Measurements from ENCODE around the gene APBA1.

Gene APBA1

GRCh38 chr9:69515810-69516209 is 156.4 kb downstream of the APBA1 start:
- DNase-seq = no peak

- DNase-seq = no peak
Measured at GRCh38 chr9:69513141-69513820, 158.9 kb downstream of the APBA1 start.

DNA sequence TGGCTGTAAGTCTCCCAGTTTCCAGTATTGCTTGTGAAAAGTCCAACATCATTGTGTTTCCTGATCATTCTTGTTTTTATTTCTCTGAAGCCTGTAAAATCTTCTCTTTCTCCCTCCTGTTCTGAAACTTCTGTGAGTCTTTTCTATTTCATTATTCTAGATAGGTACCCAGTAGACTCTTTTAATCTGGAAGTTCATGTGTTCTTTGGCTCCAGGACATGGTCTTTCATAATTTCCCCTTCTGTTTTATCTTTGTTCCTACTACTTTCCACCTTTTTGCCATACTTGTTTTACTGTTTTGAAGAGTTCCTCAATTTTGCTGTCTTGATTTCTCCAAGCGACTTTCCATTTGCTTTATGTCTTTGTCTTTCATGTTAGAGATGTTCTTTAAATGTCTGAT is 168.1 kb downstream of the APBA1 start:
- no peak for DNase-seq

DNA sequence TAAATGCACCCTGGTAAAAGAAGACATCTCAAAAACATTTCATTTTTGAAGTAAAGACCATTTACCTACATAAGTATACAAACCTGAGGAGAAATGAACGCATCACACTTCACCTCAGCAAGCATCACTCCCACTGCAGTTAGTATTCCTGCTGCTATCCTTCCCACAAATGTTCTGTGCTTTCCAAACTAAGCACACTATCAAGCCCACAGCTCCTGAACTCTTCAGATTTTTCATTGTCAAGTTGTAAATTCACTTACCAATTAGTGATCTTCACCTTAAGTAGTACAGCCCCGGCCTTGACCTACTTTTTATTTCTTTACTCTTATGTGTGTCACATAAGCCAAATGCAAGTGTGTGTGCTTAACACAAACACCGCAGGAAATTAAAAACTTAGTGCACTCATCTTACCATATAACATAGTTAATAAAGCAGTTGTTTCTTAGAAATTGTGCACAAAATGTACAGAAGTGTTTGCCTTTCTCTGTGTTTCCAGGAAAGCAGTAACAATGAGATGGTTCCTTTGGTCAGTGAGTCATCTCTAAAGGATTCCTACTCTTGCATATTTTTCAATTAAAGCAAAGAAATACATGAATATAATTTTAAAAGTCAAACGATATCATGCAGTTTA is 169.4 kb downstream of the APBA1 start:
- DNase-seq = no peak

- no peak for DNase-seq
Measured at GRCh38 chr9:69500896-69501295, 171.3 kb downstream of the APBA1 start.

GRCh38 chr9:69499959-69500358 is 172.2 kb downstream of the APBA1 start:
- no peak for DNase-seq

DNA sequence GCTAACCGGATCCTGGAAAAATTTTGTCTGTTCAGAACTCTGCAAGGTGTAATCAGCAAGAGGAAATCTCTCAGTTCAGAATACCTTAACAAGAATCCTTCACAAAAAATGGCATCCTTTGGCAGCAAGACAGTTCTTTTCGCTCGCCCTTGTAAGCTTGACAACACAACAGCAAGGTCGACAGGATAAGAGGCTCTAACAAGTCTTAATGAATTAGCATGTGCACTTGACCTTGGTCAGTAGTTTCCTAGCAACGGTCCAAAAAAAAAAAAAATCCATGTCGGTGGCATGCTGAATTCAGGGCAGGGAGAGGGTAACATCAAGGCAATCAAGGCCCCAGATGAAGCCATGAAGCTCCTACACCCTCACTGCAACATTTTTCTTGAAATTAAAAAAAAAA is 172.8 kb downstream of the APBA1 start:
- no peak for DNase-seq

- no peak for DNase-seq
Measured at GRCh38 chr9:69498470-69498869, 173.7 kb downstream of the APBA1 start.

DNA sequence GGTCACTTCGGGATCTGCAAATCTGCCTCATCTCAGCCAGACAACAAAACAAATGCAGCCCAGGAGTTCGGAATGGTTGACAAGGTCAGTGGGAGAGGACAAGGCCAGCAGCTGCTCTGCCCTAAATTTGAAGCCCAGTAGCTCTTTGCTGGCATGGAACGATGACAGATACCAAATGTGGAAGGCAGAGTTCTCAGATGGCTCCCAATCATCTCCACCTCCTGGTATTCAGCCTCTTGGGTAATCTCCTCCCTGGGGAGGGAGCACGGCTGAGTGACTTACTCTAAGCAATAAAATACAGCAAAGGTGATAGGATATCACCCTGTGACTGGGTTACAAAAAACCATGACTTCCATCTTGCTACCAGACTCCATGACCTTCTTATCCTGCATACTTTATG is 174.4 kb downstream of the APBA1 start:
- DNase-seq = no peak

GRCh38 chr9:69496846-69497450 is 175.2 kb downstream of the APBA1 start:
- DNase-seq = no peak

DNA sequence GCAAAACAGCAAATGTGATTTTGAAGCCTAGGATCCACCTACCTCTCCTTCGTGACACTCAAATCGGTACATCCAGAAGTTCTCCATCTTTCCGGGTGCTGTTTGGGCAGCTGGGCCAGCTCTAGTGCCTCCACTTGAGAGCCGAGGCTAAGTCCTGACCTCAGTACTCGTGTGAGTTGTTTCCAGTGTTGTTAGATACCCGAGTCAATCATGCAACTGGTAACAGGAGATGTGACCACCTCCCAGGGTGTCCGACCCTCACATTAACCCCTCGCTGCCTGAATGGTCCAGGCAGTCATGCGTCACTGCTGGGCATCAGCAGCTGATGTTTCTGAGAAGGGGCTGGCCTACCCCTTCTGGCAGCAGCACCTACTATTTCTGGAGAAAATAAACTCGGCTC is 176.9 kb downstream of the APBA1 start:
- no peak for DNase-seq

GRCh38 chr9:69494763-69495162 is 177.4 kb downstream of the APBA1 start:
- DNase-seq = no peak

- DNase-seq = no peak
Measured at GRCh38 chr9:69494208-69494607, 178.0 kb downstream of the APBA1 start.

DNA sequence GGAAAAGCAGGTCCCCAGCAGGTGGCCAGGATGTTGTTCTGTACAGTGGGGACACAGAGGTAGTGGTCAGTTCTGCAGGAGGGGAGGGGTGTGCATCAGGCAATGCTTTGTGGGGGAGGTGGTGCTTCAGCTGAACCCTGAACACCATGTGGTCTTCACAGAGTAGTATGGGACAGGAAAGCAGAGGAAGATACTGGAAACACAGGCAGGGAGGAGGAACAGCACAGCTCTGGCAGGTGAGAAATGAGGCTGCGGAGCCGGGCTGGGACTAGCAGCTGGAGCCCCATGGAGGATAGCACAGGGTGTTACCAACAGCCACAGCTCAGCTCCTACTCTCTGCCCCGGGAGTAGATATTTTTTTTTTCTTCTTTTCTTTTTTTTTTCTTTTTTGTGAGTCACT is 185.7 kb downstream of the APBA1 start:
- no peak for DNase-seq

GRCh38 chr9:69485466-69485865 is 186.7 kb downstream of the APBA1 start:
- peak; percentile 14 for DNase-seq

DNA sequence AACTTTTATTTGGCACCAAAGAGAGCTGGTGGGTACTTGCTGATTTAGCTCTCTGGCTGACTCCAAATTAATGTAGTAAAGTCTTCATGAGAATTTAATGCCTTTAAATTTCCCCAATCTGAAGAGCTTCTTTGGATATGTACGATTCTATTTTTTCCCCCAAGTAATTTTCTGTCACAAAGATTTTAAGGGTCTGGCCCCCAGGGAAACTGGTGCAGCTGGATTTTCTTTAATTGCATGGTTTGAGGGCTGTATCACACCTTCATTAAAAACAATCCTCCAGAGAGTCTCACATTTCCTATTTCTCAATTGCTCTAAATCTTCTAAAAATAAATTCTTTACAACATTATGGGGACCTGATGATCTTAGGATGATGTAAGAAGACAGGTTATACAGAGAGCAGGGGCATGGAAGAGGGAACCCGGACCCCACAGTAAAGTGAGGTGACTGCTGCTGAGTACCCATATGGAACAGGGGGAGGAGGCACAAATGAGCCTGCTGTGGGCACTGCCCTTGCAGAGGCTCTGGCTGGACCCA is 188.2 kb downstream of the APBA1 start:
- DNase-seq = no peak

- no peak for DNase-seq
Measured at GRCh38 chr9:69476797-69477196, 195.4 kb downstream of the APBA1 start.

DNA sequence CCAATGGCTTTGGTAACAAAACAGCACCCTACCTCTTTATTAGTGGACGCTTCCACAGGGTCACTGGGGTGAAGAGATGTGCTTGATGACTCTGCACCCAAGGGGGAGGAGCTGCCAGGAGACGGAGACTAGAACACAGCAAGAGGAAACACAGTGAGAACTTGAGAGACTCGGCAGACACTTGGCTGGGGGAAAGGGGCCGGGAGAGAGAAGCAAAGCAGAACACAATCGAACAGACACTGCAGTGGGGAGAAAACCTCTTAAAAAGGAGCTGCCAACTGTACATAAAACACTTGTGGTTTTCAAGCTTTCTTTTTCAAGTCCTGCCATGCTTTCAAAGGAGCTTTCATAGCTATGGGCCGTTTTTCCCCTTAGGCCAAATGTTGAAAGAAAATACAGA is 196.2 kb downstream of the APBA1 start:
- peak; percentile 24 for DNase-seq

DNA sequence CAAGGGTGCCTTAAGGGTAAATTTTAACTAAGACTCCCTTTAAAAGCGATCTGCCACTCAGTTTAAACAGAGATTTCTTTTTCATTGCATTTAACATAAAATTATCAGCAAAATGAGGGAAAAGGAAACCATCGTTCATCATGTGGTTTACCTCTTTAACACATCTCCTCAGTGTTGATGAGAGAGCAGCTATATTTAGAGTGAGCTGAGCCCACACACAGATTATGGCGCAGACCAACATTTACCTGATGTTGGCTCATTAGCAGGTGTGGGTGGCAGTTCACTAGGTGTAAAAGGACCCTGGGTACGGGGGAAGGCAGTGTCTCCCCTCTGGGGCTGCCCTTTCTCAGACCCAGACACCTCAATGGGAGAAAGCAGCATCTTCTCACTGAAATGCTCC is 197.3 kb downstream of the APBA1 start:
- no peak for DNase-seq

DNA sequence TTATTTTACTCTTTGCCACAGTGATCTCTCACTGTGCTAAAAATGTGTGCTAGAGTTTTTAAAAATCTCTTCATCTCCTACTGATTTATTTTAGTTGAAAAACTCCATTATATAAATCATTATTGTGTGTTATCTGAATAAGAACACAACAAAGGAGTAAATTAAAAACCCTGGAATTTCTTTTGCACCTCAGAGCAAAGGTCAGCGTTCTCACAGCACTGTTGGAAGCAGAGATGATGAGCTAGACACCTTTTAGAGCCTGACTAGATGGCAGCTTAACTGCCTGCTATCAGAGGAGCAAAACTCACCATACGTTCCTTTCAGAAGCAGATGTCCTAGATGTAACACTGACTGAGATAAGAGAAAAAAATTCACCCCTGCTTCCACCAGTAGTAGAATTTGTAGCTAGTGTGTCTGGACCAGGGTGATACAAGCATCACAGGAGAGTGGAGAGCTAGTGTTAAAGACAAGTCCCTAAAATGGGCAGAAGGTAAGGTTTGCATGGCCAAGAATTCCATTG is 200.0 kb downstream of the APBA1 start:
- no peak for DNase-seq

GRCh38 chr9:69471433-69471832 is 200.7 kb downstream of the APBA1 start:
- DNase-seq = no peak

DNA sequence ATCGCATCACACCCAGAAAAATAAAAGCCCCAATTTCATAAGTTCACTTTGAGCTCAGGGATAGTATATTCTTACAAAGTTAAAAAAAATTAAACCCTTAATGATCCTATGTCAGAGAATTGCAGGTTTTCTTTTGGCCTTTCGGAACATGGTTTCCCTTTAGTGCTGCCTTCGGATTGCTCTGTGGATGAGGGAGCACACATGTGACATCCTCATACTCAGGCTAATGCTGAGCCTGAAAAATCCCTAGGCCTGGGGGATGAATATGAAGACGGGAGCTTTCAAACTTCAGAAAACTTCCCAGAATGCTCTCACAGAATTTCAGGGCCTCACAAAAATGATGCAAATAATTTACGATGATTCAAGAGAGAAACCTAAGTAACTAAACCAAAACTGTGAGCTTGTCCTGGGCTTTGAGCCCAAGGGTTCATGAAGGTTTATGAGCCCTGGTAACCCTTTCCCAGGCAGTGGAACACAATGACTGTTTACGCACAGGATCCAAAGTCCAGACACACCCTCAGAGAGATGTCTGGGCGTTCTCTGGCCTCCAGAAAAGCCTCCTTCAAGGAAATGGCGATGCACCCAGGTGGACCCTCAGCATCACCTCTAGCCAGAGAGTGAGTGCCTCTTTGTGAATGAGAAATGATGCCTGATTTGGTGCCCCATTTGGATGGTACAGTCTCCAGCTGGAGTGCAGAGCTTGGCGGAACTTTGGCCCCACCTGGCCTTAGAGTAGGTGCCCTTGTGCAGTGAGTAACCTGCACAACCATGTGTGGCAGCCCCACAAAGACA is 201.8 kb downstream of the APBA1 start:
- DNase-seq = no peak

DNA sequence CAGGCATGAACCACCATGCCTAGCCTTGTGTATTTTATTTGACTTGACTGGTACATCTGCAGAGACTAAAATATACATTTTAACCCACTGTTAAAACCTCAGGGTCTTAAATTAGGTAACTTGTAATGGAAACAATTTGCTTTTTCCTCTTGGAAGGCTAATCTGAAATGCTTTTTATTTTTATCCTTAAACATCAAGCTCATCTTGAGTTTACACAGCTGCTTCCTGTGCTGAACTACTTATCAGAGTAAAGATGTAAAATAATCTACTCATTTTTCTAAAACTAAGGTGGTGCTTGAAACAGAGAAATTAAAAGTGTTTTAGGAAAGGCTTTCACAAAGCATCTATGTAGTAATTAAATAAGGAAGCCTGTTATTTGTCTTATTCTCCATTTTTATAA is 203.0 kb downstream of the APBA1 start:
- no peak for DNase-seq

Data from CD4-positive, alpha-beta T cell treated with Interleukin-10 for 1 hour (primary cell).